CD14-positive monocyte (primary cell): ENCODE results near the gene SLIT3. TPM values are rescaled to one million over a fixed set of nuclear protein-coding genes. Genes with fewer than 3 reads are reported as not detected.

Experiments used
- DNase-seq, 3 donors: peaks; one replicate each; pipeline ENCODE4 v3.0.0-alpha.2; 2011 to 2022
- H2AFZ ChIP-seq: 2 replicates; pipeline ENCODE4 v1.6.0; 2012; ENCODE audit warnings: mild to moderate bottlenecking, low read depth, low read length, inconsistent platforms; ENCODE audit not compliant: insufficient read depth, poor library complexity, severe bottlenecking
- H3K27ac ChIP-seq, 2 donors: 1 replicate in 1 of 2; 2 replicates in 1 of 2; pipeline ENCODE4 v1.5.1; 2012 to 2013; ENCODE audit warnings: low read length in 2 of 2, control low read depth in 1 of 2, inconsistent platforms in 1 of 2, low read depth in 1 of 2, mild to moderate bottlenecking in 1 of 2
- H3K27me3 ChIP-seq, 2 donors: one replicate each; pipeline versions ENCODE4 v1.6.0 to v1.6.1; 2011 to 2013; ENCODE audit warnings: low read length in 2 of 2; ENCODE audit not compliant: control insufficient read depth in 2 of 2, insufficient read depth in 2 of 2
- H3K36me3 ChIP-seq, 2 donors: replicated peaks in 1 of 2; 1 replicate in 1 of 2; 2 replicates in 1 of 2; pipeline versions ENCODE4 v1.5.1 to v1.6.1; 2012 to 2013; ENCODE audit warnings: low read length in 2 of 2, control low read depth in 1 of 2, inconsistent platforms in 1 of 2, mild to moderate bottlenecking in 1 of 2; ENCODE audit not compliant: insufficient read depth in 2 of 2, control insufficient read depth in 1 of 2
- H3K4me1 ChIP-seq, 2 donors: 1 replicate in 1 of 2; 2 replicates in 1 of 2; pipeline versions ENCODE4 v1.5.1 to v1.6.1; 2012 to 2013; ENCODE audit warnings: low read length in 2 of 2, control low read depth in 1 of 2, inconsistent platforms in 1 of 2, mild to moderate bottlenecking in 1 of 2, moderate library complexity in 1 of 2; ENCODE audit not compliant: insufficient read depth in 2 of 2, control insufficient read depth in 1 of 2
- H3K4me2 ChIP-seq: replicated peaks from 2 replicates; pipeline ENCODE3; 2012; ENCODE audit warnings: low read length, moderate library complexity, mild to moderate bottlenecking; ENCODE audit not compliant: poor library complexity, severe bottlenecking; ENCODE audit errors: extremely low read depth
- H3K4me3 ChIP-seq, 3 experiments: fragments of 200-600 bp in 1 of 3; sonication (generic) in 1 of 3; replicated peaks in 1 of 3; 1 replicate in 2 of 3; 2 replicates in 1 of 3; pipeline ENCODE4 v1.5.1; 2011 to 2013; ENCODE audit warnings: low read length in 3 of 3, mild to moderate bottlenecking in 3 of 3, control low read depth in 2 of 3, low read depth in 2 of 3, inconsistent platforms in 1 of 3, moderate library complexity in 1 of 3
- H3K79me2 ChIP-seq: 2 replicates; pipeline ENCODE4 v1.6.0; 2012; ENCODE audit warnings: mild to moderate bottlenecking, control low read depth, inconsistent platforms, low read length, moderate library complexity; ENCODE audit not compliant: insufficient read depth
- H3K9ac ChIP-seq: 2 replicates; pipeline ENCODE4 v1.6.0; 2017; ENCODE audit warnings: low read length, mild to moderate bottlenecking; ENCODE audit not compliant: insufficient read depth, poor library complexity, severe bottlenecking
- H3K9me3 ChIP-seq, 2 donors: replicated peaks in 1 of 2; 1 replicate in 1 of 2; 2 replicates in 1 of 2; pipeline versions ENCODE4 v1.5.1 to v1.6.1; 2012 to 2013; ENCODE audit warnings: low read length in 2 of 2, control low read depth in 1 of 2; ENCODE audit not compliant: control insufficient read depth in 1 of 2, insufficient read depth in 1 of 2
- H4K20me1 ChIP-seq: 2 replicates; pipeline ENCODE4 v1.6.0; 2012; ENCODE audit warnings: mild to moderate bottlenecking, low read length, control low read depth, moderate library complexity; ENCODE audit not compliant: insufficient read depth
- H3K27ac Mint-ChIP-seq, 7 donors: one replicate each; pipeline ENCODE4 v1.8.0; 2020; ENCODE audit warnings: mild to moderate bottlenecking in 7 of 7, mixed read lengths in 7 of 7, moderate library complexity in 6 of 7, inconsistent platforms in 2 of 7
- H3K27me3 Mint-ChIP-seq, 3 donors: one replicate each; pipeline ENCODE4 v1.8.0; 2021 to 2022; ENCODE audit warnings: low read depth in 3 of 3, mild to moderate bottlenecking in 3 of 3, mixed read lengths in 3 of 3, moderate library complexity in 3 of 3, inconsistent platforms in 1 of 3
- H3K36me3 Mint-ChIP-seq, 2 donors: one replicate each; pipeline ENCODE4 v1.8.0; 2020; ENCODE audit warnings: mixed read lengths in 2 of 2, inconsistent platforms in 1 of 2, mild to moderate bottlenecking in 1 of 2
- H3K4me1 Mint-ChIP-seq: one replicate; pipeline ENCODE4 v1.8.0; 2020; ENCODE audit warnings: mild to moderate bottlenecking, mixed read lengths
- H3K4me3 Mint-ChIP-seq, 2 donors: one replicate each; pipeline ENCODE4 v1.8.0; 2020; ENCODE audit warnings: mild to moderate bottlenecking in 2 of 2, mixed read lengths in 2 of 2, moderate library complexity in 1 of 2
- H3K9me3 Mint-ChIP-seq, 7 donors: one replicate each; pipeline ENCODE4 v1.8.0; 2020 to 2022; ENCODE audit warnings: mixed read lengths in 7 of 7, mild to moderate bottlenecking in 6 of 7, moderate library complexity in 6 of 7, inconsistent platforms in 2 of 7
- CTCF ChIP-seq: fragments of 200-600 bp; IDR thresholded peaks from one replicate; pipeline ENCODE4 v1.8.0; 2022; ENCODE audit warnings: antibody characterized with exemption, mild to moderate bottlenecking
- WGBS: methylation state at CpG from one replicate; pipeline ENCODE4 v1.1.5; 2013; ENCODE audit warnings: missing lambda C conversion rate; ENCODE audit not compliant: insufficient coverage; 5-methylcytosine and 5-hydroxymethylcytosine counted together
- intact Hi-C, 2 donors: fragments of 100-400 bp; cut with micrococcal nuclease; formaldehyde crosslinking; loops; one replicate each; pipeline versions ENCODE4 v1.15.0 to v1.15.1; 2023
- polyA plus RNA-seq, 3 donors: library from polyadenylated mRNA; depleted of rRNA in 1 of 3; unstranded in 2 of 3; stranded (reverse) in 1 of 3; fragments of 300-500 nt in 2 of 3; fragments of >200 nt in 1 of 3; fragmentation: Illumina TruSeq in 2 of 3; gene quantifications; 1 replicate in 2 of 3; 2 replicates in 1 of 3; pipeline ENCODE4 v1.2.3, GENCODE V29; 2012 to 2021

SLIT3 gene
- polyA plus RNA-seq, 3 donors, result not detected

- Histone ChIP-seq H2AFZ (no peak overlapping the region), H3K9me3 (no peaks in the 10 kb centered on the region), H3K9ac (no peak overlapping the region), H3K36me3 (no peaks in the 10 kb centered on the region), H3K27me3 (no peaks in the 10 kb centered on the region), H3K79me2 (no peaks in the 10 kb centered on the region), H3K4me2 (no peak overlapping the region), H3K27ac (no peak overlapping the region), H4K20me1 (no peaks in the 10 kb centered on the region), H3K4me3 (no peak overlapping the region), H3K4me1 (no peaks in the 10 kb centered on the region)
- Mint-ChIP-seq H3K9me3 (peaks cover 0 to 2% (median 0%) of the 10 kb centered on the region in 7 donors), H3K4me3 (no peak overlapping the region), H3K36me3 (no peaks in the 10 kb centered on the region), H3K27me3 (peaks cover 0 to 2% (median 0%) of the 10 kb centered on the region in 3 donors), H3K4me1 (no peaks in the 10 kb centered on the region), H3K27ac (no peak overlapping the region)
- no CpG with 5 or more reads among the region's 1 CpG for WGBS
- DNase-seq, result no peak
- no peak for TF ChIP-seq CTCF
- intact Hi-C loops, result no loop called here
Measured at GRCh38 chr5:169132302-169132660, 168.7 kb downstream of the SLIT3 start.

GRCh38 chr5:169131616-169132301 is 169.2 kb downstream of the SLIT3 start:
- no peak for TF ChIP-seq CTCF
- no peaks in the 10 kb centered on the region for H3K79me2 ChIP-seq
- 100% methylated on average over 1 of the region's 4 CpGs for WGBS
- Mint-ChIP-seq H3K9me3 (no peaks in the 10 kb centered on the region), H3K4me3 (no peak overlapping the region), H3K4me1 (no peaks in the 10 kb centered on the region), H3K36me3 (no peaks in the 10 kb centered on the region), H3K27me3 (peaks cover 0 to 2% (median 0%) of the 10 kb centered on the region in 3 donors), H3K27ac (peak overlapping the region in 1 of 7 donors; percentile 20)
- H3K4me2 ChIP-seq, result no peak overlapping the region
- H3K9ac ChIP-seq, result no peak overlapping the region
- H3K9me3 ChIP-seq, result no peaks in the 10 kb centered on the region
- no peak overlapping the region for H2AFZ ChIP-seq
- no peak overlapping the region for H3K27ac ChIP-seq
- no peaks in the 10 kb centered on the region for H3K4me1 ChIP-seq
- no peaks in the 10 kb centered on the region for H4K20me1 ChIP-seq
- H3K36me3 ChIP-seq, result no peaks in the 10 kb centered on the region
- H3K27me3 ChIP-seq, result no peaks in the 10 kb centered on the region
- intact Hi-C loops, result no loop called here
- DNase-seq, result no peak
- no peak overlapping the region for H3K4me3 ChIP-seq
